GM20000 (cell line): ENCODE results near the gene RIC3.

Source experiments
- DNase-seq: peaks from one replicate; pipeline ENCODE4 v3.0.0; 2012; ENCODE audit warnings: low spot score
- CTCF ChIP-seq: IDR thresholded peaks from 2 replicates; pipeline ENCODE4 v1.5.1; 2012; ENCODE audit warnings: mild to moderate bottlenecking, control low read depth; ENCODE audit errors: extremely low read depth, missing control alignments

RIC3 gene

DNA sequence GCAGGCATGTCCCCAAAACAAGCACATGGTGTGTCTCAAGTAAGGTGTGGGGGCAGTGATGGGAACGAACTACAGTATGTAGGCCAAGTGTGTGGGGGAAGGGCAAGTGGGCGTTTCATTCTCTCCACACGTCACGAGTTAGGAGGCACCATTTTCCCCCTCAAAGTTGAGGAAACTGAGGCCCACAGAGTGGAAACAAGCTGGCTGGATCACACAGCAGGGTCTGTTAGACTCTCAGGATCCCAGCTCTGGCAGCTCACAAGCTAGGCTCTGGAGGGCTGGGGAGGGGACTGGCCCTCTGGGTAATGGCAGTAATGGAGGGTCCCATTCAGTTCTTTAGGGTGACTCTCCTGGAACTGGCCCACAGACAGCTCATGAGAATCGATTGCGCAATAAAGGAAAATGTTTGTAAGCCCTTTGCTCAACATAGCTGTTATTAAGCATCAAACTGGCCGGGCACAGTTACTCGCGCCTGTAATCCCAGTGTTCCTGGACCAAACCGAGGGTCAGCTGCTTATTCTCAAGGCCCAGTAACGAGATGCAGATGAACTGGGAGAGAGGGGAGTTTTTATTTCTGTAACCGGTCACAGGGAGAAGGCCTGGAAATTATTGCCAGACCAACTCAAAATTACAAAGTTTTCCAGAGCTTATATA is 111.9 kb downstream of the RIC3 start:
- no peak for DNase-seq
- TF ChIP-seq CTCF, result no peak
